DMS 273 treated with DMSO at 0.1 percent for 48 hours (cell line): ENCODE results near the gene EIPR1.

ENCODE experiments used
- DNase-seq: peaks from one replicate; lab custom pipeline; 2025; lab: John Stamatoyannopoulos, UW

EIPR1 gene

DNA sequence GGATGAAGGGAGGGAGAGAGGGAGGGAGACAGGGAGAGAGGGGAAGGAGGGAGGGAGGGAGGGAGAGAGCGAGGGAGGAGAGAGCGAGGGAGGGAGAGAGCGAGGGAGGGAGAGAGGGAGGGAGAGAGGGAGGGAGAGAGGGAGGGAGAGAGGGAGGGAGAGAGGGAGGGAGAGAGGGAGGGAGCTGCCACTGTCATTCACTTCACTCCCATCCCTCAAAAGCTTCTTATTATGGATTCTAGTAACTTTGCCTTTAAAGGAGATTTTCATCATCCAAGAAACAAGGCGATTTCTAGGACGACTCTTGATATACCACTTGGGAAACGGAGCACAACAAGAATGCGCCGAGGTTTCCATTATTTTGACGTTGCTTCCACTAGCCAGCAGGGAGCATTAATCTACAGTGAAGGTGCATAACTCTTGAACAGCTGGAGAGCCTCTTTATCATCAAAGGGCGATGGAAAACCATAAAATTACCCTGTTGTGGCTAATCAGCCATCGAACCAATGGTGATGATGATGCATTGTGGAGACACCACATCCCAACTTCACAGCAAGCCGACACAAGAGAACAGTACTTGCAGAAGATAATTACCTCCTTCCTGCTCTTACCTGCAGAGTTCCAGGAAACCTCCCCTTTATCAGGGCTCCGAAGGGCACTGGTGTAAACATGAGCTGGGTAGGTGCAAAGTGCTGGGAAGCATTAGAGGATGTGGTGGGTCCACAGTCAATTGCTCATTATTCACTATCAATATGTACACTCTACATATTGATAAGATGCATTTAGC lies 130.5 kb downstream of the EIPR1 start:
- no peak for DNase-seq

DNA sequence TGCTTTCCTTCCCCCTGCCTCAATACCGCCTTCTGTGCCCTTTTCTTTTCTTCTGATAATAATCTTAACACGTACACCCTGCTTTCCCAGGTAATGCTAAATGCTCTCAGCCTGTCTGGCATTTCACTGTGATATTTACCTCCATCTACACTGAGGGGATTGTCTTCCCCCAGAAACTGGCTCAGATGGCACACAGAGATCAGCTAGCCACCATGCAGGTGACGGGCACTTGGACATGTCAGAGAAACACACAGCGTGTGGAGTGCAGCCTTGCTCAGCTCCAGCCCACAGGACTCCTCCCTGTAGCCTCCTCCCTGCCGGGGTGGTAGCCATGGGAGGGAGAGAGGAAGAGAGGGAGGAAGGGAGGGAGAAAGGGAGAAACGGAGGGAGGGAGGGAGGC lies 131.2 kb downstream of the EIPR1 start:
- no peak for DNase-seq

DNA sequence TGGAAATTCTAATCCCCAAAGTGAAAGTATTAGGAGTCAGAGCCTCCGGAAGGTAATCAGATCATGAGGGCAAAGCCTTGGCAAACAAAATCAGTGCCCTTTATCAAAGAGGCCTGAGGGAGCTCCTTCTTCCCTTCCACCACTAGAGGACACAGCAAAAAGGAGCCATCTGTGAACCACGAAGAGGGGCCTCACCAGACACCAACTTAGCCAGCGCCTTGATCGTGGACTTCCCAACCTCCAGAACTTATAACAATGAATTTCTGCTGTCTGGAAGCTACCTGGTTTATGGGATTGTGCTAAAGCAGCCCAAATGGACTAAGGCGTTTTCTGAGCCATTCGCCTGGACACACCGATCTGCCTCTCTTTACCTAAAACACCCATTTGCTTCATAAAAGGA lies 133.1 kb downstream of the EIPR1 start:
- DNase-seq, result no peak

DNA sequence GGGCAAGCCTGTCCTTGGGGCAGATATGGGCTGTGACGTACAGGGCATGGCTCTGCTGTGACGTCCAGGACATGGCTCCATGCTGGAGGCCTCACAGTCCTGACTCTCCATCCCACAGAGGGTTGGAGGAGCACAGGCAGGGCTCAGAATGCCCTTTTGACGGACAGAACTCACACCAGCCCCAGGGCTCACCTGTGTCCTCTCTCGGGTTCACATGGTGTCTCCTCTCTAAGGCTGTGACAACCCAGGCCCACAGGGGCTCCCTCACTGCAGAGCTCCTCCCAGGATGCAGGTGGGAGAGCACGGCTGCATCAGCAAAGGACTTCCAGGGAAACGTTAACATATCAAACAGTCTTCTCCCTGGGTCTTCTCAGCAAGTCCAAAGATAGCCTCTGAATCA lies 133.8 kb downstream of the EIPR1 start:
- no peak for DNase-seq

DNA sequence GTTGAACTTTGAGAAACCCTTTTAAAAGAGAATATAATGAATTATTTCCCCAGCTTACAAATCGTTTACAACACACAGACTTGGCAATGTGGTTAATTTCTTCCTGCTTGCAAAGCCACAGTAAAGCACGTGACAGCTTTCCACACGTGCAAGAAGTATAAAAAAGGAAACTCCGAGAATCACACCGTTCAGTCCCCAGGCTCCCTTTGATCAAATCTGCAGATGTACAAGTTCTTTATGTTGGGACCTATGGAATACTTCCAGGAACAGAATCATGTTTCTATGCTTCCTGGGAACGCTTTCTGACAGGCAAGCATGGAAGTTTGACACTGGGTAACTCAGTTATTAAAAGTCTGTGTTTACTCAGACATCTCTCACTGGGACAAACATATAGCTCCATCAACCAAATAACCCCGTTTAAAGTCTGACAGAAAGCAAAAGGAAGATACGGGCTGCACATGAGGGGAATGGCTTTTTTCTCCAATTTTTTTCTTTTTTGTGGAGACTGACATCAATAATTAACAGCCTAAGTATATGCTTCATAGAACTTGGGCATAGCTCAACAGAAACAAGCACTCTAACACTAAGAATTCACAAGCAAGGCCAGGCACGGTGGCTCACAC lies 134.8 kb downstream of the EIPR1 start:
- DNase-seq, result no peak

DNA sequence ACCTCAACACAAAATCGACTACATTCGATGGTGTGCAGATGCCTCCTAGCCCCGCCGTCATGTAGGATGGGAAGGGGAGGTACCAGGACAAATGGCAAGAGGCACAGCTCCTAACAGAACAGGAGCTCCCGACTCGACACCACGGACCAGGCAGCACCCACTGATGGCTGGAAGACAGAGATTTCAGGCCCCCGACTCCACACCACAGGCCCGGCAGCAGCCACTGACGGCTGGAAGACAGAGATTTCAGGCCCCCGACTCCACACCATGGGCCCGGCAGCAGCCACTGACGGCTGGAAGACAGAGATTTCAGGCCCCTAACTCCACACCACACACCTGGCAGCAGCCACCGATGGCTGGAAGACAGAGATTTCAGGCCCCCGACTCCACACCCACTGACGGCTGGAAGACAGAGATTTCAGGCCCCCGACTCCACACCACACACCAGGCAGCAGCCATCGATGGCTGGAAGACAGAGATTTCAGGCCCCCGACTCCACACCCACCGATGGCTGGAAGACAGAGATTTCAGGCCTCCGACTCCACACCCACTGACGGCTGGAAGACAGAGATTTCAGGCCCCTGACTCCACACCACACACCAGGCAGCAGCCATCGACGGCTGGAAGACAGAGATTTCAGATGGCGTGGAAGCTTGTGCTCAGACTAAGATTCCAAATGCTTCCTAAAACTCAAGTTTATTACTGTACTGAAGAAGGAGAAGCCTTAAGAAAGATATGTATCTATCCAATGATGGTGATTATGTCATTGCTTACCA lies 135.5 kb downstream of the EIPR1 start:
- DNase-seq, result no peak

DNA sequence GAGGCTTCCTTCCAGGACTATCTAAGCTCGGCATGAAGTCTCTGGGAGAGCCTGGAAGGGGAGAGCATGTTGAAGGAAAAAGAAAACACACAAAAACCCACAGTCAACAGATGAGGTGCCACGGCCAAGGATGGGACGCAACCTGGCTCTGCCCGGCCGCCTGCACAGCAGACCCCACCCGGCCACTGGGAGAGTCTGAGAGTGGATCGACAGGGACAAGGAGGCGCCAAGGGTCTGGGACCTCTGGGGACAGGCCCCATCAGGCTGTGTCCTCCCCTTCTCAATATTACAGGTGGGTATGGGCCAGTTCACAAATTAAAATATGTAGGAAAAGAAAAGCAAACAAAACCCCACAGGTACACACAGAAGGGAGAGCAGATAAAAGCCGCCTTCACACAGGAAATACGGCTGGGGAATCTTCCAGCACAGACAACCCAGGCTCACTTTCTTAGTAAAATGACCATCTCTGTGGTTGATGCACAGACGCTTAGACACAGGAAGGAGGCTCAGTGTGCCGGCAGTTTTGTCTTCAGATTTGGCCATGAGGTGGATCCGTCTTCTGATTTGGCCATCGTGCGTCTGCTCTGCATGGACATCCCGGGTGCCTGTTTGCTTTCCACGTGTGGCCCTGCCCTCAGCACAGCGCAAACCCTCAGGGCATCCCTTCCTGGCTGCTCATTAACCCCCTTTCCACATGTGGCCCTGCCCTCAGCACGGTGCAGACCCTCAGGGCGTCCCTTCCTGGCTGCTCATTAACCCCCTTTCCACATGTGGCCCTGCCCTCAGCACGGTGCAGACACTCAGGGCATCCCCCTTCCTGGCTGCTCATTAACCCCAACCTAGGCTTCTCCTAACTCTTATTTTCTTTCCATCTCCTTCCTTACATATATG lies 138.4 kb downstream of the EIPR1 start:
- no peak for DNase-seq

DNA sequence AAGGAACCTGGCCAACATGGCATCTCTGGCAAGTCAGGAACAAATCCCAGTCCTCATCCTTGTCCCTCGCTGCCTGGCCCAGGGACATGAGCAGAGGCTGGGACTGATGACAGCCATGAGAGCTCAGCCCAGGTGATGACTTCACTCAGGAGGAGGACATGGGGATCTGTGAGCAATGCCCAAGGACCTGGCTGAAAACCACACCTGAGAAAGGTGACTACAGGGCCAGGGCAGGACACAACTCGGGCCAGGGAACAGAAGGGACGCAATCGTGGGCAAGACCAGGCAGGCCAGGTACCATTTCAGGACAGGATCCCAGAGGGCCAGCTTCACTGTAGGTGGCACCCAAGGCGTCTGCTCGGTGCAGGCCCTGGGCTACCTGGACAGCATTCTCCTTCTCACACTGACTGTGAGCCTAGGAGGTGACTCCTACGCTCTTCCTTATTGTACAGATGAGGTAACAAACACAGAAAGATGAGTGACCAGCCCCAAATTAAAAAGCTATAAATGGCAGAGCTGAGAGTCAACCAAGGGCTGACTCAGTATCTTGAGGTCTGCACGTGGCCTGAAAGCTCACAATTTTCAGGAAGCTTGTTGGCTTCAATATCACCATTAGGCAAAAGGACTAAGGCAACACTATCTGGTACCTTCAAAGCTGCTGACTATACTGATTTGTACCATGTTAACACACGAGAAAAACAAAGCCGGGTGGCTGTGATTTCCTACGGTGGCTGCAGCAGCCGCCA lies 141.1 kb downstream of the EIPR1 start:
- no peak for DNase-seq

DNA sequence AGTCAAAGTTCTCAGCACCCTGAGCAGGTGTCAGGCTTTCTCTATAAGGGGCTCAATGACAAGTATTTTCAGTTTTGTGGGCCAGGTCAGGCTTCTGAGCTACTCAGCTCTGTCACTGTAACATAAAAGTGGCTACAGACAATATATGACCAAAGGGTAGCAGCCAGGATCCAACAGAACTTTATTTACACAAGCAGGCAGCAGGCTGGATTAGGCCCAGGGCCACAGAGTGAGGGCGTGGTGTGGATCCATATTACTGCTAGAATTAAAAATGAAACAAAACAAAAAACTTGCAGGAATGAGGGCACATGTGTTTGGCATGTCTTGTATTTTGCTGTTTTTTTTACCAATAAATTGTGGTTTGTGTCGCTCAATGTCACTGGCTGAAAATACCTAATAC lies 143.7 kb downstream of the EIPR1 start:
- DNase-seq, result no peak

DNA sequence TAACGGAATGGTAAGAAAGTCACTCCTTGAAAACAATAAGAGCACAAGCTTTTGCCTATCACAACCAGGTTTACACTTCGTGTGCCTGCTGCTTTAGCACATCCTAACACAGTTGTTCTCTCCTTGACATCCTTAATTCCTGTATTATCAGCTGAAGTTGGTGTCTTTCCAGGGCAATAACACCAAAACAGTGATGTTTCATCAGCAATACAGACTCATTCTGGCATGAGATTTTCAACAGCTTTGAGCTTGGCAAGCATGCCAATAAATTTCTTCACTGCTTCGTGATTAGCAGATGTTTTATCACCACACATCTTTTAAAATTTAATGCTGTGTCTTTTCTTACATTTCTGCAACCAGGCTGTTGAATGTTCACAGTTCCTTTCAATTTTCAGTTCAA lies 148.4 kb downstream of the EIPR1 start:
- DNase-seq, result no peak

DNA sequence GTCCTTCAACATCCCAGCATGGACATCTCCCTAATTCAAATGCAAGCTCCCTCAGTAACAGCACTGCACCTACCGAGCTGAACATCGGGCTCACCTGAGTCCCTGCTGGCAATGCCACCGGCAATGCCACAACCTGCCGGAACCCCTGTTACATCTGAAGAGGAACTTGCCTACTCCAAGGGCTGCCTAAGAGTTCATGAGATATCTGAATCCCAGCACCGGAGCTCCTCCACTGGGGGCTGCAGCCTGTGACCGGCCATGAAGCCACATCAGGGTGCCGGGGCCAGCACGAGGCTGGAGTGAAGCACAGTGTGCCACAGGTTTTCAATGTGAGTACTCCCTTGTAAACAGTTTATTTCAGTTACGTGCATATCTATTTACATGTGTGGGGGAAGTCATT lies 152.9 kb downstream of the EIPR1 start:
- no peak for DNase-seq

DNA sequence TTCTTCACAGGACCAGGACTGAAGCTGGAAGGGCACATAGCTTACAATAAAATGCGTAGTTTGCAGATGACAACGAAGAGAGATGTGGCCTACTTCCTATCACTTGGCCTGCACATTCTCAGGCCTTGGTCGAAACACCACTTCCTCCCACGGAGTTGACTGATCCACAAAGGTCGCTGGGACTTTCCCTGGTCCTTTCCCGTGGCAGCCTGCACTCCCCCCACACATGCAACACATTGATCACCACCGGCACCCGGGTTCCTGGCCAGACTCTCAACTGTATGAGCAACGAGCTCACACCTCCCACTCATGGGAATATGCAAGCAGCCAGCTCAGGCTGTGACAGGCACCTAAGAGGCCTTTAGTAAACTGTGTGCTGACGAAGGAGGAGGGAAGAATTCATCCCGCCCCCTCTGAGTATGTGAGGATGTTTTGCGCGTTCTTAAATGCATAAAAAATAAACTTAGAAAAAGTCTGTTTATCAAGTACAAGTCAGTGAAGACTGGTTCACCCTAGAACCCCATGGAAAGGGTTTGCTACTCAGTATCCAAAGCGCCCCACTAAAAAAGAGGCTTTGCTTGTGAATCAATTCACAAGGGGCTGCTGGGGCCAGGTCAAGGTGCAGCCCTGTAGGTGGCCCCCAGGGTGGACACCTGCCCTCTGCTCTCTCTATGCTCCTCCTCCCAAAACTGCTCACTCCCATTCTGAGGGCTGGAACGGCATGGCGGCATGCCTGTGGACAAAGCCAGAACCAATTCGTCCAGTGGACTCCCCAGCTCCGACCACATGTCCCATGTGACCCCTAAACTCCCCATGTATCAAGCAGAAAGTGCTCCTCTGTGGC lies 154.3 kb downstream of the EIPR1 start:
- DNase-seq, result no peak

DNA sequence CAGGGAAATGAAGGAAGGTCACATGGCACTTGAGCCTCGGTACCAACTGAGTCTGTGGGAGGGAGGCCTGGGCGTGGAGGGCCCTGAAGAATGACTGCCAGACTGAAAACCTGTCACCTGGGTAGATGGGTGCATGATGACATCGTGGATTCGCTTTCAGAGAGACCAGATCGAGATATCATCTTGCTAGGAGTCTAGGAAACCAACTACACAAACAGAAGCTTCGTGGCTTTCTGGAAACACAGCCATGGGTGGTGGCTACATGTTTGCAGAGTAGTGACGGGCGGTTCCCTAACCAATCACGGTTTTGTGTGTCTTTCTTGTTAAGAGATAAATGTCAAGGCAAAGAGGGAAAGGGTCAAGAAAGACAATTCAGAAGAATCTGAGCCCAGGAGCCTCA lies 155.0 kb downstream of the EIPR1 start:
- no peak for DNase-seq

DNA sequence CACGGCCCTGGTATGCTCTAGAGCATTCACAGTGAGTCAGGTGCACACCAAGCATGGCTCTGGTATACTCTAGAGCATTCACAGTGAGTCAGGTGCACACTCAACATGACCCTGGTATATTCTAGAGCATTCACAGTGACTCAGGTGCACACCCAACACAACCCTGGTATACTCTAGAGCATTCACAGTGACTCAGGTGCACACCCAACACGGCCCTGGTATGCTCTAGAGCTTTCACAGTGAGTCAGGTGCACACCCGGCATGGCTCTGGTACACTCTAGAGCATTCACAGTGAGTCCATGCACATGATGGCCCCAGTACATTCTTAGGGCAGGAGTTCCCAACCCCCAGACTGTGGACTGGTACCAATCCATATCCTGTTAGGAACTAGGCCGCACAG lies 158.1 kb downstream of the EIPR1 start:
- no peak for DNase-seq

DNA sequence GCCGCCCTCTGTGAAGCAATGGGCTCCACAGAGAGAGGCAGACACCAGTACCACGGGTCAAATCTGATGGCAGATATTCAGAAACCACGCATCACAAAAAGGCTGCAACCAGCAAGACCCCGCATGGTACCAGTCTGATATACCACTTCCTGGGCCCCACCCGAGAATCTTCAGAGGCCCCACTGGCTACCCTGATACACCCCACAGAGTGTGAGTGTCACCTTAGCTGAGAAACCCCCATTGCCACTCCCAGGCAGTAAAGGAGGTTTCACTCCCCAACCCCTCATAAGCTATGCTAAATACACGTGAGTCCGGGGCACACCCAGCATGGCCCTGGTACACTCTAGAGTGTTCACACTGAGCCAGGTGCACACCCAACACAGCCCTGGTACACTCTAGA lies 160.0 kb downstream of the EIPR1 start:
- no peak for DNase-seq

DNA sequence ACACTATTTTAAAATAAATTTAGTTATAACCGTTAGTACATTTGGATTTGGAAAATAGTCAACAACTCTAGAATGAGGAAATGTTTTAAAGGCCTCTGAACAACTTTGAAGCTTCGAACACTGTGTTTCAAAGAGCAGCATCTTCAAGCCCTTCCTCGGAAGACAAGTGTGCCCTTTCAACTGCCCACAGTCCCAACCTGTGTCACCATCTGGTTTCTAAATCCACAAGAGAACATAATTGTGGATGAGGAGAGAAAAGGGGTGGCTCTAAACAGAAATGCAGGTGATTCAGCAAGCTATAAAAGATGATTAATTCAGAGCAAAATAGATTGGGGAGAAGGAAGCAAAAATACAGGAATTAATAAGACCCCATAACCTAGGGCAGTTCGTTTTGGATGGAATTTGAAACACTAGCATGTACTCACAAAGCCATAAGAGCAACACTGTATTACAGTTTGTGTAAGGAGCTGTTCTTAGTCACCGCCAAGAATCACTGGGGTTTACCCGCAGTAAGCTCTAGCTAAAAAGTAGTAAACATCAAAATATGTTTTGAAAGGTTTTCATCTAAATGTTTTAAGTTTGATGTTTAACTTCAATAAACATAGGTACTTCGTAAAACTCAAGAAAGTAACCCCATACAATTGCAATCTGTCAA lies 160.7 kb downstream of the EIPR1 start:
- no peak for DNase-seq

DNA sequence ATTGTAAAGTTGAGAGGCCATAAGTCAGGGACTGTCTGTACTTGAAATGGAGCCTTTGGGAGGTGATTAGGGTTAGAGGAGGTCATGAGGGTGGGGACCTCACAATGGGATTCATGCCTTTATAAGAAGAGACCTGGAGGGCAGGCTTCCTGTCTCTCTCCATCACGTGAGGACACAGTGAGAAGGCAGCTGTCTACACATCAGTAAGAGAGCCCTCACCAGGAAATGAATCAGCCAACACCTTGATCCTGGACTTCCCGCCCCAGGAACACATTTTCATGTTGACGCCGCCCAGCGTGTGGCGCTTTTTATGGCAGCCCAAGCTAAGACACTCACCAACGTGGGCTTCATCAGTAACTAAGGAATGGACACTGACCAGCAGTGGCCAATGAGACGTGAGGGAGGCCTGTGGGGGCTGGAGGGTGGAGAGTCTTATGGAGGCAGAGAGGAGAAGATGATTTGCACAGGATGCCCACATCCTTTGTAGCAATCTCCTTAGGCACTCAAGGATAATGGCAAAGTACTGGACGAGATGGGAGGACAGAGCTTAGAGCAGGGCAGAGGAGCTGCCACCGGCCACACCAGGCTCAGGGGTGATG lies 162.7 kb downstream of the EIPR1 start:
- no peak for DNase-seq

DNA sequence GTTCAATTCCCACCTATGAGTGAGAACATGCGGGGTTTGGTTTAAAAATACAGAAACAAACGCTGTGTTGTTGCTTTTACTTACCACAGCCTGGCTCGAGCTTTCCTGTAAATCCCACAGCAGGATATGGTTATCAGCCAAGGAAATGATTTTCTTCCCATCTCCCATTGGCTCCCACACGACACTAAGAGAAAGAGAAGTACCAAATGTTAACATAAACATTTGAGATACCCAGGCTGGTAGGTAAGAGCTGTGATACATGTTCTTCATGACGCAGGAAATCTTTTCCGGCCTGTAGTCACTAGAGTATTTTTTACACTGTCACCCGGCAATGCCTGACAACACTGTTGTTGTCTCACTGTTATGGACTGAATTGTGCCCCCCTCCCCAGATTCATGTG lies 163.6 kb downstream of the EIPR1 start:
- DNase-seq, result no peak

DNA sequence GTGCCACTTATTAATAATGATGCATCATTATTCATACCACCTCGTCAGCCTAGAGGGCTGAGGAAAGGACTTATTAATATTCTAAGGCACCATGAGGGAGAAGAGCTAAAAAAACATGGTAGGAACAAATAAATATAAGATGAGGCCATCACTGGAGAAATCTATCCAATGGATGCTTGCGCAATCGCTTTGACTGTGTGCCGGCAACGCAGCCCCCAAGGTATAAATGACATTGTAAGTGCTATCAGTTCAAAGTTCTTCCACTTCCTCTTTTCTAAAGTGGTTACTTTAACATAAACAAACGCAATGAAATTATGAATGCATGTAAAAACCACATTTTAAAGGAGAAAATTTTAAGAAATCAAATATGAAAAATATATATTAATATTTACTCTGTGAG lies 164.6 kb downstream of the EIPR1 start:
- no peak for DNase-seq

DNA sequence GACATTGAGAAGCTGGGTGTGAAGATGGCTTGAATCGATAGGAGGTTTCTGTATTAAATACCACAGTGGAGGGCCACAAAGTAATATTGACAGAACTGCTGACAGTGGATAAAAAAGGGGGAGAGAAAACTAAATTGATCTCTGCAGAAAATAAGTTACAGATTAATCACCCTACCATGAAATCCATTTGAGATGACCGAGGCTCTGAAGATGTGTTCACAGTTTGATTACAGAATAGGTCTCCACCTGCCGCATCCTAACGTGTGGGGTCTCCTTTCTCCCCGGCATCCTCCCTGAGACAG lies 165.6 kb downstream of the EIPR1 start:
- no peak for DNase-seq
